Muscle layer of colon (tissue), 2 donors: Measurements from ENCODE around the gene FMN2.

Experiments used
- H3K27ac ChIP-seq: one replicate; pipeline ENCODE4 v1.7.0; 2013; ENCODE audit warnings: low read depth, mild to moderate bottlenecking, low read length, moderate library complexity
- H3K27me3 ChIP-seq, 2 donors: one replicate each; pipeline ENCODE4 v1.7.0; 2013; ENCODE audit warnings: low read length in 2 of 2, mild to moderate bottlenecking in 2 of 2; ENCODE audit not compliant: insufficient read depth in 2 of 2, control insufficient read depth in 1 of 2
- H3K36me3 ChIP-seq: one replicate; pipeline ENCODE4 v1.7.0; 2013; ENCODE audit warnings: mild to moderate bottlenecking, low read length; ENCODE audit not compliant: insufficient read depth
- H3K4me1 ChIP-seq: one replicate; pipeline ENCODE4 v1.7.0; 2013; ENCODE audit warnings: mild to moderate bottlenecking, low read length; ENCODE audit not compliant: insufficient read depth
- H3K4me3 ChIP-seq, 2 donors: one replicate each; pipeline ENCODE4 v1.7.0; 2013; ENCODE audit warnings: low read length in 2 of 2, low read depth in 1 of 2, mild to moderate bottlenecking in 1 of 2, moderate library complexity in 1 of 2
- H3K9ac ChIP-seq: one replicate; pipeline ENCODE4 v1.7.0; 2013; ENCODE audit warnings: low read length
- H3K9me3 ChIP-seq: one replicate; pipeline ENCODE4 v1.7.0; 2013; ENCODE audit warnings: mild to moderate bottlenecking, low read length
- donor health status: abdominal sarcoma.
- donor health status: Adenocarcinoma of cecum.

FMN2 gene

DNA sequence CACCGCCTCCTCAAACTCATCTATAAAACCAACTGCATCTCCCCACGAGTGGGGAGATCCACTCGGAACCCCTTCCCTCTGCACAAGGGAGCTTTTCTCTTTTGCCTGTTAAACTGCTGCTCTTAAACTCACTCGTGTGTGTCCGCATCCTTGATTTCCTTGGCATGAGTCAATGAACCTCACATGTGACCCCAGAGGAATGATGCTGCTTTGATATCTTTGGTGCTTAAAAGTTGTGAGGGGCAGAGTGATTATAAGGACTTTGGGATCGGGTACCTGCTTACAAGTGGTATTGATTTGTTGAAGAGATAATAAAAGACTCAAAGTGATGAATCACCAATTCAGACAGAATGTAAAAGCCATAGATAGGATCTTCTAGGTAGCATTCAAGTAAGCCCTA lies 394.9 kb downstream of the FMN2 start:
- Histone ChIP-seq H3K27me3 (no peaks in the 10 kb centered on the region), H3K27ac (no peak overlapping the region)

GRCh38 chr1:240487493-240487892 lies 395.8 kb downstream of the FMN2 start:
- no peaks in the 10 kb centered on the region for H3K27me3 ChIP-seq
- H3K4me3 ChIP-seq, result no peak overlapping the region
- no peaks in the 10 kb centered on the region for H3K36me3 ChIP-seq
- no peak overlapping the region for H3K9ac ChIP-seq
- H3K4me1 ChIP-seq, result no peaks in the 10 kb centered on the region
- no peaks in the 10 kb centered on the region for H3K9me3 ChIP-seq
- no peak overlapping the region for H3K27ac ChIP-seq

More for the DNA sequence above, 394.9 kb downstream of the FMN2 start:
- Histone ChIP-seq H3K4me3 (no peak overlapping the region), H3K9me3 (no peaks in the 10 kb centered on the region), H3K36me3 (no peaks in the 10 kb centered on the region), H3K9ac (no peak overlapping the region), H3K4me1 (no peaks in the 10 kb centered on the region)

GRCh38 chr1:240491156-240491555 lies 399.5 kb downstream of the FMN2 start:
- Histone ChIP-seq H3K4me3 (no peak overlapping the region), H3K4me1 (no peaks in the 10 kb centered on the region), H3K27ac (no peak overlapping the region), H3K36me3 (no peaks in the 10 kb centered on the region), H3K9ac (no peak overlapping the region), H3K27me3 (no peaks in the 10 kb centered on the region), H3K9me3 (no peaks in the 10 kb centered on the region)

- no peaks in the 10 kb centered on the region for H3K36me3 ChIP-seq
- no peak overlapping the region for H3K4me3 ChIP-seq
- H3K27me3 ChIP-seq, result no peaks in the 10 kb centered on the region
- no peaks in the 10 kb centered on the region for H3K4me1 ChIP-seq
- H3K9ac ChIP-seq, result no peak overlapping the region
- H3K27ac ChIP-seq, result no peak overlapping the region
- H3K9me3 ChIP-seq, result no peaks in the 10 kb centered on the region
Observed at GRCh38 chr1:240491796-240492195, 400.1 kb downstream of the FMN2 start.

DNA sequence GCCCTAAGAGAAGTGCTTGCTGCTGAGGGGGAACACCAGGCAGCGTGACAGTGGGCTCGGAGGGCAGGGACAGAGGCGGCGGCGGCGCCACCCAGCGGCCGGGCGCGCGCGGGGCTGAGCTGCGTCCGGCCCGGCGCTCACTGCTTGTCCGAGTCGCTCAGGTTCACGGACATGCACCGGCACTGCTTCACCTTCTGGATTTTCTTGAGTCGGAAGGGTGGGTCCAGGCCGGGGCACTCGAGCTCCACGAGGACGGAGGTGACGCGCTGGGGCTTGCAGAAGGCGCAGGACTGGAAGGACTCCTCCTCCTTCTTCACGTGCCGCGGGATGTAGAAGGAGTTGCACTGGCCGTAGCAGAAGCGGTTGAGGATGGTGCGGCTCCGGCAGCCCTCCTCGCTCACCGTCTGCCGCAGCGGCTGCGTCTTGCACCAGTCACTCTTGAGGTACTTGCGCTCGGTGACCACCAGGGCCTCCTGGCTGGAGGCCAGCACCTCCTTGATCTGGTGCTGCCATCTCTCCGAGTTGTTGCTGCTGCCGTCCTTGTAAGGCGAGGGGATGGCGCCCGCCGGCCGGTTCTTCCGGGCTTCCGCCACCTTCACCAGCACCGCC lies 401.3 kb downstream of the FMN2 start:
- no peaks in the 10 kb centered on the region for H3K27me3 ChIP-seq
- H3K4me1 ChIP-seq, result no peaks in the 10 kb centered on the region
- no peak overlapping the region for H3K27ac ChIP-seq
- H3K4me3 ChIP-seq, result no peak overlapping the region
- H3K9me3 ChIP-seq, result no peaks in the 10 kb centered on the region
- no peaks in the 10 kb centered on the region for H3K36me3 ChIP-seq
- no peak overlapping the region for H3K9ac ChIP-seq

- no peak overlapping the region for H3K4me3 ChIP-seq
- H3K27me3 ChIP-seq, result no peaks in the 10 kb centered on the region
- H3K36me3 ChIP-seq, result no peaks in the 10 kb centered on the region
- peaks cover 17% of the 10 kb centered on the region for H3K4me1 ChIP-seq
- H3K27ac ChIP-seq, result no peak overlapping the region
- no peaks in the 10 kb centered on the region for H3K9me3 ChIP-seq
- H3K9ac ChIP-seq, result no peak overlapping the region
Observed at GRCh38 chr1:240495601-240496000, 403.9 kb downstream of the FMN2 start.

- Histone ChIP-seq H3K9me3 (no peaks in the 10 kb centered on the region), H3K4me3 (no peak overlapping the region), H3K27ac (no peak overlapping the region), H3K4me1 (peaks cover 19% of the 10 kb centered on the region), H3K36me3 (no peaks in the 10 kb centered on the region), H3K27me3 (no peaks in the 10 kb centered on the region), H3K9ac (no peak overlapping the region)
Observed at GRCh38 chr1:240496356-240496755, 404.7 kb downstream of the FMN2 start.

- no peak overlapping the region for H3K27ac ChIP-seq
- no peaks in the 10 kb centered on the region for H3K9me3 ChIP-seq
- H3K9ac ChIP-seq, result no peak overlapping the region
- H3K4me1 ChIP-seq, result peaks cover 22% of the 10 kb centered on the region
- no peaks in the 10 kb centered on the region for H3K36me3 ChIP-seq
- H3K27me3 ChIP-seq, result no peaks in the 10 kb centered on the region
- no peak overlapping the region for H3K4me3 ChIP-seq
Observed at GRCh38 chr1:240496941-240497340, 405.3 kb downstream of the FMN2 start.

DNA sequence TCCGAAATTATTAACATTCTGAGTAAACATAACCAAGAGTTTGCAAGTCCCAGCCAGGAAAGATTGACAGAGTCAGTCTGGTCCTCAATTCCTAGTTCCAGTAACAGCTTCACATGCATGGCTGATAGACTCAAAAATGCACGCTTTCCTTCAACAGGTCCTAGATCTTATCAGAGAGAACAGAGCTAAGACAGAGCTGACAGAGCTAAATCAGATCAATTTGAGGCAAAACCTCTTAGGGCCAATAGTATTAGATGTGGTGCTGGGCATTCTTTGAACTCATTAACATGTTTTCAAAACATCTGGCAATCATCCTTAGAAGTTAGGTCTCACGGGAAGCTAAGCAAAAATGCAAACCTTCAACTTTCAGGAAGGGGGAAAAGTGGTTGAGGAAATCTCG lies 406.2 kb downstream of the FMN2 start:
- no peaks in the 10 kb centered on the region for H3K36me3 ChIP-seq
- H3K27ac ChIP-seq, result no peak overlapping the region
- no peaks in the 10 kb centered on the region for H3K9me3 ChIP-seq
- no peak overlapping the region for H3K4me3 ChIP-seq
- H3K9ac ChIP-seq, result no peak overlapping the region
- peaks cover 22% of the 10 kb centered on the region for H3K4me1 ChIP-seq
- no peaks in the 10 kb centered on the region for H3K27me3 ChIP-seq

GRCh38 chr1:240498335-240498734 lies 406.7 kb downstream of the FMN2 start:
- Histone ChIP-seq H3K27me3 (no peaks in the 10 kb centered on the region), H3K9me3 (no peaks in the 10 kb centered on the region), H3K9ac (no peak overlapping the region), H3K4me3 (no peak overlapping the region), H3K4me1 (peaks cover 22% of the 10 kb centered on the region), H3K27ac (no peak overlapping the region), H3K36me3 (no peaks in the 10 kb centered on the region)

DNA sequence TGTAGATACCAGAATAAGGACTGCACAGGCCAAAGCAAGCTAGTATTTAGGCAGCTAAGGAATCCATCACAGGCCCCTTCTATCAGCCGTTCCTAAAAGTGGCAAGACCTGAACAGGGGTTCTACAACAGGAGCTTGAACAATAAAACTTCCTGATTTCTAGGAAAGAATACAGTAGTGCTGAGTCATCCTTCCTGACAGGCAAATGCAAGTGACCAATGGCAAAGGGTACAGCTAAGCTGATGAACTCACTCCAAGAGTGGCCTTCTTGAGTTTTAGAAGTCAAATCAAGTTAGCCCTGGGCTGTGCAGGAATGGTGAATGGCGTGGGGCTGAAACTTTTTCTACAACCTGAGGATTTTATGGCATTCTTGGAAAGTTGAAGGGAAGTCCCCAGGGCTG lies 407.3 kb downstream of the FMN2 start:
- Histone ChIP-seq H3K4me1 (peaks cover 22% of the 10 kb centered on the region), H3K27me3 (no peaks in the 10 kb centered on the region), H3K36me3 (no peaks in the 10 kb centered on the region), H3K9me3 (no peaks in the 10 kb centered on the region), H3K9ac (no peak overlapping the region), H3K27ac (peak overlapping the region; percentile 53), H3K4me3 (no peak overlapping the region)

DNA sequence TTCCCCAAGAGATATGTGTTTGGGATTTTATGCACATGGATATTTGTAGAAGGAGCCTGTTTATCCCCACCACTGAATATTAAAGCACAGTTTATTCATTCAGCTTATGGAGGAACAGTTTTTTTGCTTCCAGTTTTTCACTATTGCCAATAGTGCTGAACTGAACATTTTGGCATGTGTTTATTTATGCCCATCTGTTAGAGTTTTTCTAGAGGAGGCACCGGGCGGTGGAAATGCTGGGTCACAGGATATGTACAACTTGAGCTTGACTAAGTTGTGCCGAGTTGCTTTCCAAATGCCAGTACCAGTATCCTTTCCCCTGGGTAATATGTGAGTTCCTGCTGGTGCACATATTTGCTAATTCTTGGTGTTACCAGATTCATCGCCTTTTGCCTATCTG lies 409.0 kb downstream of the FMN2 start:
- H3K9me3 ChIP-seq, result no peaks in the 10 kb centered on the region
- H3K27ac ChIP-seq, result no peak overlapping the region
- H3K36me3 ChIP-seq, result no peaks in the 10 kb centered on the region
- no peaks in the 10 kb centered on the region for H3K27me3 ChIP-seq
- no peak overlapping the region for H3K4me3 ChIP-seq
- H3K9ac ChIP-seq, result no peak overlapping the region
- peaks cover 22% of the 10 kb centered on the region for H3K4me1 ChIP-seq
